ENCODE data around the gene RASA3. TPM values are rescaled to one million over a fixed set of nuclear protein-coding genes. Genes with fewer than 3 reads are reported as not detected.

Gene RASA3
- total and polyA plus RNA-seq, 2 of the 8 experiments (the other 6 are each of a cell fraction or from before 2014, with no cell fraction given), result 7.5 to 21.9 TPM

- H3K4me1 ChIP-seq (replicated peaks in 1 of 4; ENCODE audit: control insufficient read depth in 3 of 4, insufficient read depth in 4 of 4, low read length in 3 of 4), result peaks cover 0 to 12% (median 6%) of the 10 kb centered on the region in 4 experiments; a peak in 6 of 7 replicates
- no peak for FAIRE-seq
- no peak overlapping the region for H2BK15ac ChIP-seq (ENCODE audit: low read length)
- ChIA-PET POLR2A (ENCODE audit: partially characterized antibody) (no interaction called here), CTCF (ENCODE audit: partially characterized antibody) (no interaction called here)
- no peak overlapping the region for H2BK12ac ChIP-seq (ENCODE audit: low read depth, low read length)
- H2AK5ac ChIP-seq (ENCODE audit: low read depth, low read length), result no peak overlapping the region
- H3K9ac ChIP-seq (replicated peaks in 1 of 4; ENCODE audit: extremely low read depth in 1 of 4, low read depth in 3 of 4, low read length in 3 of 4), result no peak overlapping the region
- H3K56ac ChIP-seq (replicated peaks; ENCODE audit: insufficient read length, low read depth, low read length), result no peak overlapping the region
- no peaks in the 10 kb centered on the region for H3K36me3 ChIP-seq (ENCODE audit: control insufficient read depth in 2 of 4, insufficient read depth in 4 of 4, low read length in 3 of 4)
- no peak overlapping the region for H2BK20ac ChIP-seq (ENCODE audit: low read length)
- peaks cover 9% of the 10 kb centered on the region; the same call in 1 of the 2 replicates for H3K79me1 ChIP-seq (ENCODE audit: low read depth, low read length)
- no peak overlapping the region for H4K5ac ChIP-seq (ENCODE audit: insufficient read length, low read depth, low read length)
- no peaks in the 10 kb centered on the region for H3K27me3 ChIP-seq (replicated peaks in 1 of 4; ENCODE audit: control insufficient read depth in 3 of 4, extremely low read depth in 1 of 4, insufficient read depth in 3 of 4, low read length in 3 of 4)
- no peak overlapping the region for H3K4me2 ChIP-seq (ENCODE audit: insufficient read depth in 1 of 2, low read depth in 2 of 2, low read length in 2 of 2)
- H2BK120ac ChIP-seq (replicated peaks; ENCODE audit: low read depth, low read length), result no peak overlapping the region
- no peak for DNase-seq (ENCODE audit: low read depth in 1 of 2, low spot score in 2 of 2)
- H4K8ac ChIP-seq (ENCODE audit: extremely low read depth, insufficient read depth, low read length), result no peak overlapping the region
- no peak overlapping the region for H3K14ac ChIP-seq (ENCODE audit: insufficient read length)
- no peak overlapping the region; the same call in 1 of the 2 replicates for H2BK5ac ChIP-seq (ENCODE audit: low read depth, low read length)
- H3K27ac ChIP-seq (ENCODE audit: low read depth, low read length), result no peak overlapping the region
- no peaks in the 10 kb centered on the region for H3K23me2 ChIP-seq (ENCODE audit: low read depth, low read length)
- H3K4ac ChIP-seq (replicated peaks; ENCODE audit: insufficient read length, low read depth, low read length), result no peak overlapping the region
- no peak overlapping the region for H3K4me3 ChIP-seq (ENCODE audit: extremely low read depth in 1 of 4, insufficient read depth in 2 of 4, low read depth in 3 of 4, low read length in 4 of 4)
- peaks cover 0 to 6% of the 10 kb centered on the region in 2 experiments for H4K20me1 ChIP-seq (replicated peaks in 1 of 2; ENCODE audit: control insufficient read depth in 1 of 2, insufficient read depth in 2 of 2, low read length in 2 of 2)
- no peak overlapping the region for H3K18ac ChIP-seq (ENCODE audit: extremely low read depth, low read length)
- H3K23ac ChIP-seq (ENCODE audit: insufficient read length), result no peak overlapping the region
- H3K9me3 ChIP-seq (ENCODE audit: insufficient read depth in 2 of 2, low read depth in 1 of 2, low read length in 1 of 2), result no peaks in the 10 kb centered on the region
- WGBS, 2 experiments (ENCODE audit: extremely low coverage in 1 of 2, insufficient coverage in 1 of 2, insufficient read length in 1 of 2, insufficient replicate concordance in 2 of 2, low coverage in 1 of 2, low lambda C conversion rate in 2 of 2, missing lambda C conversion rate in 1 of 2), result 87% methylated on average over 16 of the region's 17 CpGs; no CpG with 5 or more reads in 1 of the 2 experiments
- H2AFZ ChIP-seq (ENCODE audit: low read length), result no peak overlapping the region
- H4K91ac ChIP-seq (replicated peaks; ENCODE audit: insufficient read length, low read length), result peak overlapping the region; percentile 71
- H3K79me2 ChIP-seq (ENCODE audit: control insufficient read depth in 1 of 2, insufficient read depth in 2 of 2, low read length in 2 of 2), result no peaks in the 10 kb centered on the region; a peak in 1 of 4 replicates
- TF ChIP-seq EZH2 (IDR thresholded peaks at IDR 0.05; ENCODE audit: low read depth, low read length, severe bottlenecking), result no peak
- TF ChIP-seq YY1 (IDR thresholded peaks at IDR 0.05; ENCODE audit: low read depth, low read length), result no peak
- TF ChIP-seq CTCF (IDR thresholded peaks at IDR 0.05; ENCODE audit: control extremely low read depth in 1 of 3, insufficient read depth in 1 of 3, low read depth in 1 of 3, low read length in 3 of 3), result no peak
- no peak for TF ChIP-seq TAF7 (optimal IDR thresholded peaks at IDR 0.05; ENCODE audit: borderline replicate concordance, low read depth, low read length)
- TF ChIP-seq TCF12 (IDR thresholded peaks at IDR 0.05; ENCODE audit: low read depth, low read length), result no peak
- no peak for TF ChIP-seq RNF2 (IDR thresholded peaks at IDR 0.05; ENCODE audit: borderline replicate concordance, low read depth, low read length, missing control alignments, poor library complexity, severe bottlenecking)
- TF ChIP-seq CHD2 (IDR thresholded peaks at IDR 0.05; ENCODE audit: low read length), result no peak
- TF ChIP-seq SIX5 (IDR thresholded peaks at IDR 0.05; ENCODE audit: low read depth, low read length), result no peak
- TF ChIP-seq RFX5 (IDR thresholded peaks at IDR 0.05; ENCODE audit: borderline replicate concordance, low read depth, low read length), result no peak
- no peak for TF ChIP-seq CBX8 (IDR thresholded peaks at IDR 0.05; ENCODE audit: borderline replicate concordance, low read depth, low read length)
- TF ChIP-seq CHD1 (IDR thresholded peaks at IDR 0.05; ENCODE audit: low read depth, low read length), result no peak
Measured at GRCh38 chr13:114041493-114041892, 90.9 kb downstream of the RASA3 start.
